HUES6 (cell line): ENCODE results near the gene C4BPA.

Experiments used
- H3K27ac ChIP-seq: 2 replicates; pipeline ENCODE4 v1.7.0; 2013; ENCODE audit warnings: low read depth, mild to moderate bottlenecking, low read length, inconsistent platforms
- H3K27me3 ChIP-seq: 2 replicates; pipeline ENCODE4 v1.6.1; 2013; ENCODE audit warnings: low read length; ENCODE audit not compliant: control insufficient read depth, insufficient read depth
- H3K36me3 ChIP-seq: 2 replicates; pipeline ENCODE4 v1.6.1; 2013; ENCODE audit warnings: low read length; ENCODE audit not compliant: control insufficient read depth, insufficient read depth
- H3K4me1 ChIP-seq: 2 replicates; pipeline ENCODE4 v1.6.1; 2013; ENCODE audit warnings: low read length; ENCODE audit not compliant: control insufficient read depth, insufficient read depth
- H3K4me3 ChIP-seq: 2 replicates; pipeline ENCODE4 v1.5.1; 2013; ENCODE audit warnings: low read depth, low read length
- H3K9ac ChIP-seq: one replicate; pipeline ENCODE4 v1.6.1; 2013; ENCODE audit warnings: mild to moderate bottlenecking, low read length
- H3K9me3 ChIP-seq: 2 replicates; pipeline ENCODE4 v1.6.1; 2013; ENCODE audit warnings: low read depth, low read length; ENCODE audit not compliant: control insufficient read depth, insufficient read depth

C4BPA gene

DNA sequence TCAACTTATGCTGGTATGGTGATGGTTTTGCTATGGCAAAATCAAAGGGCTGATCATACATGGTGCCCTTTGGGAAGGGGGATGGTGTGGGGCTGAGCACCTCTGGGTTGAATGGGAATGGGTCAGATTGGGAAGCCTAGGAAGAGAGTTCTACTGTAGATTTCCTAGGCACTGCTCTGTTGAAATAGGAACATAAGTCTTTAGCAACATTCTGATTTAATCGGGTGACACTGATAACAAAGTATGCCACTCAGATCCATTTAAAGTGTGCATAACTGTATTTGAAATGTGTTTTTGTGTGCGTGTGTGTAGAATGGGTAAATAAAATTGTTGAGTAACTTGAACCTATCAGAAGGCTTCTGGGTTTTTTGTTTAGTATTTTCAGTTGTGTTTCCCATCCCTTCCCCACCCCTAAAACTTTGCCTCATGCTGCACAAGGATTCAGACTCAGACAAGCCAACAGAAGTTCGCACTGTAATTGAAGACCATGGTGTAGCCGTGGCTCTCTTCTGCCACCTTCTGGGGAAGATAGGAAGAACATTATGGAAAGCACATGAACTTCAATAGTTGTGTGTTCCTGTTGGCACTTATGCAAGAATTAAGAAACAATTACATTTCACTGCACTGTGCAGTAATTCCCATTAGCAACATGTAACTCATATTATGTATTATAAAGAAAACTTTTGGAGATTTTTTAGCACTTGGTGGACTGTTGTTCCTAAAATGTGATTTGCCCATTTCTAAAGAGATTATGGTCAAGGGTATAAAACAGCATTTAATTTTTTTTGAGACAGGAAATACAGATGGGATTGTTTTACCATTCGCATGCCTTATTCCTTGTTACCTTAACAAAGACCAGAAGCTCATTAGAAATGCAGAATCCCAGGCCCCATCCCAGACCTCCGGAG lies 26.3 kb upstream of the C4BPA start:
- H3K4me1 ChIP-seq = 0 out of 2 replicates have a peak, but pooled peaks cover 4% of the 10 kb centered on the region
- no peak overlapping the region for H3K4me3 ChIP-seq
- no peak overlapping the region for H3K9ac ChIP-seq
- H3K27me3 ChIP-seq = no peaks in the 10 kb centered on the region
- peaks cover 12% of the 10 kb centered on the region for H3K36me3 ChIP-seq
- no peak overlapping the region for H3K27ac ChIP-seq
- H3K9me3 ChIP-seq = no peaks in the 10 kb centered on the region

DNA sequence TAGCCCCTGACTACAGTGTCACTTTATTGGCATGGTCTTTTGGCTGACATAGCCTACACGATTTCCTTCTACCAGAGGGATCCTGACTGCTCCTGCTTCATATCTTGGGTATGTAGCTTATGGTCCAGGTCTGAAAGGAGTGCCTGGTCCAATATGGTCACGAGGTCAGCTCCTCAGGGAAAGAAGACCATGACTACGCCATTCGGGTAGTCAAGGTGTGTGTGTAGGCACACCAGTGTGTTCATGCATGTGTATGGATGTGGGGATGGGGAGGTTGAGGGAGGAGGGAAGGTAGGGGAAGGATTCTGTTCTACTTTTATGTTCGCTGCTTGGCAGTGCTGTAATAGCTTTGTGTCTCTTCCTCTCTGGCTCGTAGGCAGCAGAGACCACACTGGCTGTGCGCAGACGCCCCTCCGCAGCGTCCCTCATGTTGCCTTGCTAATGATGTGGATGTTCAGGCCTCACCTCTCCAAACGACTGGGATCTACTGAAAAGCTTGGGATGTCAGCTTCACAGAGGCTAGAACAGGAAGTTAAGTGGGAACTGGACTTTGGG lies 25.4 kb upstream of the C4BPA start:
- Histone ChIP-seq H3K27ac (no peak overlapping the region), H3K4me3 (no peak overlapping the region), H3K36me3 (0 out of 2 replicates have a peak, but pooled peaks cover 9% of the 10 kb centered on the region), H3K9me3 (no peaks in the 10 kb centered on the region), H3K27me3 (no peaks in the 10 kb centered on the region), H3K9ac (no peak overlapping the region), H3K4me1 (0 out of 2 replicates have a peak, but pooled peaks cover 4% of the 10 kb centered on the region)

DNA sequence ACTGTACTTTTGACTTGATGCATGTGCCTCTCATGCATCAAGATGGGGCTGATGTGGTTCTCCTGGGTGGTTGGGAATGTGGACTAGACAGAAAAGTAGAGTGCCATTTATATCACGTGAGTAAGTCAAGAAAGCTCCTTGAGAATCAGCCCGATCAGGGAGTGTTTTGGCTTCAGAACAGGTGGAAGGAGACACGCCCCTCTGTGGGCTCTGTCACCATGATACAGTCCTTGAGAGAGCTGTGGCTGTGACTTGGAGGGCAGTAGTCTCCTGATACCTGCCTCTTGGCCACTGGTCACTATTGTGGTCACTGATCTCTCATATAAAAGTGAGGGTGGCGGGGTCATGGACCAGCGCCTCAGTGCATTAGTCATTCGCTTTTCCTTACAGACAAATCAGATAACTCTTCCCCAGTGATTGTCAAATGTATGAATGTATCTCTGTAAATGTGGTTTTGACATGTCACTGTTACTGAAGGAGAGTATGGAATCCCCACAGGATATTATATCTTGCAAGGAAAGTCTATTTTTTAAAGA lies 24.3 kb upstream of the C4BPA start:
- Histone ChIP-seq H3K36me3 (0 out of 2 replicates have a peak, but pooled peaks cover 9% of the 10 kb centered on the region), H3K9me3 (no peaks in the 10 kb centered on the region), H3K4me3 (no peak overlapping the region), H3K9ac (no peak overlapping the region), H3K4me1 (peaks cover 4% of the 10 kb centered on the region; the same call in 1 of the 2 replicates), H3K27me3 (no peaks in the 10 kb centered on the region), H3K27ac (no peak overlapping the region)

GRCh38 chr1:207081088-207081487 lies 22.9 kb upstream of the C4BPA start:
- Histone ChIP-seq H3K27ac (no peak overlapping the region), H3K36me3 (0 out of 2 replicates have a peak, but pooled peaks cover 5% of the 10 kb centered on the region), H3K4me3 (no peak overlapping the region), H3K9me3 (no peaks in the 10 kb centered on the region), H3K9ac (no peak overlapping the region), H3K4me1 (peaks cover 6% of the 10 kb centered on the region; the same call in 1 of the 2 replicates), H3K27me3 (no peaks in the 10 kb centered on the region)

DNA sequence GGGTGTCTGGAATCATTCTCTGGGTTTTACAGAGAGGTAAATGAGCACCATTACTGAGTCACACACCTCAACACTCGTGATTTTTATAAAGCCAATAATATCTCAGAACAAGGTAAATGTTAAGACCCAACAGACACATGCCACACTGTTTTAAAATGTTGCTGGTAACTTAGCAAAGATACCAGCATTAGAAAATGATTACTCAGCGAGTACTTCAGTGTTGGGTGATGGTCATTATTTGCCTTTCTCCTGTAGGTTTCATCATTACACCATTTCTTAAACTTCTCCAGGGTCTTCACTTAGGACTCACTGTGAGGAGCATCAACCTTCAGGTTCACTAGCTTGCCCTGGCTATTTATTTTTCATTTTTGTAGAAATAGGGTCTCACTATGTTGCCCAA lies 22.2 kb upstream of the C4BPA start:
- Histone ChIP-seq H3K27me3 (no peaks in the 10 kb centered on the region), H3K4me1 (peaks cover 6% of the 10 kb centered on the region; the same call in 1 of the 2 replicates), H3K36me3 (0 out of 2 replicates have a peak, but pooled peaks cover 5% of the 10 kb centered on the region), H3K27ac (no peak overlapping the region), H3K4me3 (no peak overlapping the region), H3K9ac (no peak overlapping the region), H3K9me3 (no peaks in the 10 kb centered on the region)

- H3K36me3 ChIP-seq = no peaks in the 10 kb centered on the region
- H3K9me3 ChIP-seq = no peaks in the 10 kb centered on the region
- no peak overlapping the region for H3K9ac ChIP-seq
- no peak overlapping the region for H3K27ac ChIP-seq
- peaks cover 6% of the 10 kb centered on the region; the same call in 1 of the 2 replicates for H3K4me1 ChIP-seq
- H3K4me3 ChIP-seq = 0 out of 2 replicates have a peak overlapping the region, but pooled peaks have one; percentile 6
- H3K27me3 ChIP-seq = no peaks in the 10 kb centered on the region
These were observed 19.8 kb upstream of the C4BPA start for GRCh38 chr1:207084232-207084631.

DNA sequence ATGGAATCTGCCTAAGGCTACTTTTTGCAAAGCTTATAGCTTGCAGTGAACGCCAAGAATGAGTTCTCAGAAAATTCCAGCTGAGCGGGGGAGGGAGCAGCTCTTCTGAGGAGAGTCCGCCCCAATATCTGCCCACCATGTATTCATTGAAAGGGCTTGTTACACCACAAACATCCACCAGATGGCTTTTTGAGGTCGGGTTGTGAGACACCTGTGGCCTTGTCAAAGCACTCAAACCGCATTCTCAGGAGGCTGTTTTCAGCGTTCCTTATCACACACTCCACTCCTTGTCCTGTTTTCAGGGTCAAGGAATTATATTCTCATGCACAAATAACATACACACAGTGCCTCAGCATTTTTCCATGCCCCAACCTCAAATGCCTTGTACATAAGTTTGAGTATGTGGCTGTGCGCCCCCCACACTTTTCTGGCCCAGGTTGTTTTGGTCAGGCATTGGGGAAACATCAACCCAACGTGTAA lies 19.3 kb upstream of the C4BPA start:
- Histone ChIP-seq H3K4me1 (peaks cover 6% of the 10 kb centered on the region; the same call in 1 of the 2 replicates), H3K27me3 (no peaks in the 10 kb centered on the region), H3K9ac (no peak overlapping the region), H3K27ac (no peak overlapping the region), H3K36me3 (no peaks in the 10 kb centered on the region), H3K9me3 (no peaks in the 10 kb centered on the region), H3K4me3 (0 out of 2 replicates have a peak overlapping the region, but pooled peaks have one; percentile 6)

DNA sequence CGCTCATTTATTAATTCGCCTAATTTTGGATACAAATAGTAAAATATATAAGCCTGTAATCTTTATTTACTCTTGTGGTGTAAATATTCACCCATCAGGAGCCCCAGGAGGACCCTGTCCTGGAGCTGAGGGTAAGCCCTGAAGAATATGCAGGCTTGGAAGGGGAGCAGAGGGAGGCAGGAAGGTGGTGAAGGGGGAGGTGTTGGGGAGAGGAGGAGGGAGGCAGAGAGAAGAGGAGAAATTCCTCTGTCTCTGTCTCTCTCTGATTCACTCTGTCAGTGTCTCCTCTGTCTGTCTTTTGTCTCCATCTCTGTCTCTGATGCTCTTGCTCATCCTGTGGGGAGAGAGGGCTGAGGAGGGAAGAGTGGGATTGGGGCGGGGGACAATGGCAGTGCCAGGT lies 18.1 kb upstream of the C4BPA start:
- Histone ChIP-seq H3K36me3 (no peaks in the 10 kb centered on the region), H3K4me1 (peaks cover 6% of the 10 kb centered on the region; the same call in 1 of the 2 replicates), H3K9me3 (no peaks in the 10 kb centered on the region), H3K9ac (no peak overlapping the region), H3K27me3 (no peaks in the 10 kb centered on the region), H3K4me3 (no peak overlapping the region), H3K27ac (no peak overlapping the region)

- Histone ChIP-seq H3K4me3 (no peak overlapping the region), H3K27ac (no peak overlapping the region), H3K27me3 (no peaks in the 10 kb centered on the region), H3K36me3 (no peaks in the 10 kb centered on the region), H3K4me1 (peaks cover 6% of the 10 kb centered on the region; the same call in 1 of the 2 replicates), H3K9me3 (no peaks in the 10 kb centered on the region), H3K9ac (no peak overlapping the region)
These were observed 15.9 kb upstream of the C4BPA start for GRCh38 chr1:207088161-207088560.

GRCh38 chr1:207088701-207089626 lies 15.1 kb upstream of the C4BPA start, which contains the start of gene C4BPB:
TSS of gene C4BPB (plus strand) at chr1:207088860. CDS start at chr1:207089532, 672 bp downstream.
- H3K4me1 ChIP-seq = peaks cover 6% of the 10 kb centered on the region; the same call in 1 of the 2 replicates
- H3K36me3 ChIP-seq = no peaks in the 10 kb centered on the region
- H3K9ac ChIP-seq = no peak within 1 kb of the TSS
- no peak within 1 kb of the TSS for H3K4me3 ChIP-seq
- H3K9me3 ChIP-seq = no peaks in the 10 kb centered on the region
- no peak within 1 kb of the TSS for H3K27ac ChIP-seq
- H3K27me3 ChIP-seq = no peaks in the 10 kb centered on the region
